Activated T-cell treated with anti-CD3 and anti-CD28 coated beads for 48 hours (primary cell): ENCODE data around the gene KLHL11.
"Not testable (repeated sequence)": the region's sequence is repeated elsewhere in the genome, so short reads cannot be mapped to it uniquely, and the experiment has no call there.

ENCODE experiments used
- DNase-seq: peaks from one replicate; pipeline ENCODE4 v3.0.0-alpha.2; 2020; ENCODE audit warnings: low read depth

Gene KLHL11

GRCh38 chr17:41885733-41886132, 20.5 kb upstream of the KLHL11 start:
- DNase-seq, result no peak

DNA sequence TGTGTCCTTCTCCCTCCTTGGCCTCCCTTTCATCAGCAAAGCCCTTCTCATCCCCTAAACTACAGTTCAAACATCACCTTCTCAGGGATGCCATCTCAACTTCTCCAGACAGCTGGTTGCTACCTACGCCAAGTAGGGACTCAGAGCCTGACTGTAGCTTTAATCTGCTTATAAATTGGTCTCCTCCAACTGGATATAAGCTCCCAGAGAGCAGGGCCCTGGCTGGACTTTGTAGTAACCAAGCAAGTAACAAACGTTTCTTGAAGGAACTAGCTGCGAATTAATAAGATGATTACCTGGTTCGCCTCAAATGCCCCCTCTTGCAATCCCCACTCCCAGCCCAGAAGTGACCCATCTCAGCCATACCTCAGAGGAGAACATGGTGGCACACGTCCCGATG, 17.5 kb upstream of the KLHL11 start:
- DNase-seq, result no peak

- DNase-seq, result no peak
Measured at GRCh38 chr17:41880130-41880529, 14.9 kb upstream of the KLHL11 start.

GRCh38 chr17:41874293-41874670, 9.1 kb upstream of the KLHL11 start:
- DNase-seq, result not testable (repeated sequence)

DNA sequence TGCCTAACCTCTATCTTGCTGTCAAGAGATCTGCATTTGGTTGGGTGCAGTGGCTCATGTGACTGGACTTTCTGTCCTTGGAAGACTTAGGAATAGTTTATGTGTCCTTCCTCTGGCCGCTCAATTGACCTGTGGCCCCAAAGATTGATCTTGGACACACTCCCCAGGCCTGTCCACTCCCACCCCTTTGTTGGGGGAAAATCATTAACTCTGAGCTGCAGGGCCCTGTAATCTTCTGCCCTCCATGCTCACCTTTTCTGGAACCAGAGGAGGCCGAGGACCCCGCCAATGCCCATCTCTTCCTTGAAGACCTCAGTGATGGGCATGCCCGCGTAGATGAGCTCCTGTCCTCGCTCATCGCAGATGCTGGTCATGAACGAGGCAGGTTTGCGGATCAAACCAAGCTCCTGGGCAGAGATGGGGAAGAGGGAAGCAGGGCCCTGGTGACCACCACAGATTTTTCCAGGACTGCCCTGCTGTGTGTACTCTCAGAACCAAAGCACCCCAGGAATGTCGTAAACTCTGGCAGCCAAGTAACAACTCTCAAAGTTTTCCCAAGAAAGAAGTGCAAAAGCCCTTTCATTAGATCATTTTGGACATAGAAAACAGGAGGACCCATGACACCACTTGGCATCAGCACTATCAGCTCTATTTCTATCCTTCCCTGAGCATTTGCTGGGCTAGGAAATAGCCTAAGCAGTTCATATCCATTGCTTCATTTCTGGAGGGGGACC, 8.5 kb upstream of the KLHL11 start:
- no peak for DNase-seq

GRCh38 chr17:41871789-41872188, 6.6 kb upstream of the KLHL11 start:
- DNase-seq, result no peak

DNA sequence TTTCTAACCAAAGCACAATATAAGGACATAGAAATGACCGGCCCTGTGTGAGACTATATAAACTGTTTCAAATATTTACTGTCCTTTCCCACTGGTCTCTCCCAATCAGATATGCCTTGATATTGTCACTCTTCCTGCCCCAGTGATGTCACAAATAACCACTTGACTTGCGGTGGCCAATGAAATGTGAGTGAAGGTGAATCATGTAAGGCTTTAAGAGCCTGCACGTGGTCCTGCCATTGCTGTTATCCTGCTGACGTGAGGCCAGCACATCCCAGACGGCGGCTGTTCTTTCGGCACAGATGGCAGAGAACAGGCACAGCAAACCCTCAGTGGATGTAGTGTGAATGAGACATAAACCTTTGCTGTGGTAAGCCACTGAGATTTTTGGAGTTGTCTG, 5.4 kb upstream of the KLHL11 start:
- no peak for DNase-seq

DNA sequence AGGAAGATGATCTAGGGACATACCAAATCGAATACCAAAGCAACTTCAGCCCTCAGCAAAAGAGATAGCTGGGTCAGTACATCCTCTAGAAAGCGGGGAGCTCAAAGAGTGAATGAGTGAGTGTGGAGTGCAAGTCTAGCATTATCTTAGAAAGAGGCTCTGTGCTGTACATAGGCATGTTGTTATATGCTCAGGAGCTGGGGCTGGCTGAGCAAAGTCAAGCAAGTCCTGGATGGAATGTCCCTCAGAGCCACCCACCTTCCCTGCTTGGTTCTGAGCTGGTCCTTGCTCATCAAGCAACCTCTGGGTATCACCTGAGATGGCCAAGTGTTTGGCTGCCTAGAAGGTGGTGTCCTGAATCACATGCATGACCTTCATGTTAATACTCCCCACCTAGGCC, 4.9 kb upstream of the KLHL11 start:
- DNase-seq, result no peak

- no peak for DNase-seq
Measured at GRCh38 chr17:41869426-41869825, 4.2 kb upstream of the KLHL11 start.

GRCh38 chr17:41868568-41868967, 3.3 kb upstream of the KLHL11 start:
- no peak for DNase-seq

DNA sequence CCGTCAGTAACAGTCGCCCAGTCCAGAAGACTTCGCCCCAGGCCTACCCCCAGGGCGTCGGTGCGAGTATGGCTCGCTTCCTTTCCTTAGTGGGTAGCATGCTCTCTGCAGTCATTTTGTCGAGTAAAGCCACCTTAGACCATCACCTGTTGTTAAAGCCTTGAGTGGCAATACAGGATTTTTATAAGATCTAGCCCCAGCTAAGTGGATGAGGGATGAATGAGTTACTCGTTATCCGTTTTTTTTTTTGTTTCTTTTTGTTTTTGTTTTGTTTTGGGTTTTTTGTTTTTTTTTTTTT, 322 bp upstream of the KLHL11 start:
- no peak for DNase-seq

GRCh38 chr17:41864498-41864835, 756 bp downstream of the KLHL11 start:
- no peak for DNase-seq

- DNase-seq, result peak; percentile 29
Measured at GRCh38 chr17:41863074-41863848, 2.0 kb downstream of the KLHL11 start.

DNA sequence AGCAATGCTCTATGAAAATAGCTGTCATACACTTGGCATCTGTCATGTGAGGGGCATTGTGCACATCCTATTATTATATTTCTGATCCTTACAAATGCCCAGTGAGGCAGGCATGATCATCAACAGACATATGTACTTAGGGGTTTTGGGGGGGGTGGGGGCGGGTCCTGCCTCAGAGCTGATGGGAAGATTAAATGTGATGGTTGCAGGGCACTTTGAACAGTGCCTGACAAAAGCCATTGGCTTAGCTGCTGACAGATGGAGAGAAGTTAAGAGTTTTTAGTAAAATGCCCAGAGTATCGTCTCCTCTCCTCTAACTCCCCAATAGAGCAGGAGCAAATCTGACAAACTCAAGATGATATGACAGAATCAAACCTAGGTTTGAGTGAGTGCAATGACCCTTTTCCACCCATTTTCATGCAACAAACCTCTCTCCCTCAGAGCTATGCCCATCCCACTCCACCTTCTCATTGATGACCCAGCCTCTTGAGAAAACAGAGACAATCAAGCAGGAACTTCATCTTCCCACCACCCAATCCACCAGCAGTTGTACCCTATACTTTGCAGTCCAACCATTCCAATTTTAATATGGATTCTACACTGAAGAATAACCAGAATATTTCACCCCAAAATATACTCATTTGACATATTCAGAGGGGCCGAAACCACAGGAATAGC, 4.8 kb downstream of the KLHL11 start:
- DNase-seq, result no peak

GRCh38 chr17:41851382-41851781, 13.8 kb downstream of the KLHL11 start:
- DNase-seq, result not testable (repeated sequence)

- DNase-seq, result no peak
Measured at GRCh38 chr17:41849251-41849990, 15.8 kb downstream of the KLHL11 start.

DNA sequence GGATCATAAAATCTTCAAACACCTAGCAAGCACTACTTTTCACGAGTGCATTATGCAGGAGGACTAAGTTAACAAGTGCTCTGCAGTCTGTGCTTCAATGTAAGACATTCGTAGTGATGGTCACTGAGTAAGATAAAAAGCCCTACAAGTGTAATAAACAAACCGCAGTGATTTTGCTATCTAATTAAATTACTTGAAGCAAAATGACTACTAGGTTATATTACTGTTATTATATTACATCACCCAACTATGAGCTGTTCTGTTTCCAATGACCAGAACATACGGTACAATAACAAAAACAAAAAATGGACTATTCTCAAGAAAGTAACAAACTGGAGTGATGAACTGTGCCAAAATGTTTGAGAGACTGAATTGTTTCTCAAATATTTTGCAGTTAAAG, 16.4 kb downstream of the KLHL11 start:
- DNase-seq, result no peak

DNA sequence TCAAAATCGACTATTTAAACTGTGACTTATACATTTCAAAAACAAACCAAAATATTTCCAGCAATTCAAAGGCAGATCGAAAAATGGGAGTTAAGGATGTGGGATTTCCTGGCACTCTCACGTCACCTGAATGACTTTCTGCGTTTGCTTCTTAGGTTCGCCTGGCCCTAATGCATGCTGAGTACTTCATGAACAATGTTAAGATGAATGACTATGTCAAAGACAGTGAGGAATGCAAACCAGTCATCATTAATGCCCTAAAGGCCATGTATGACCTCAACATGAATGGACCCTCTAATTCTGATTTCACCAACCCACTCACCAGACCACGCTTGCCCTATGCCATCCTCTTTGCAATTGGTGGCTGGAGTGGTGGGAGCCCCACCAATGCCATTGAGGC, 20.3 kb downstream of the KLHL11 start:
- DNase-seq, result no peak

DNA sequence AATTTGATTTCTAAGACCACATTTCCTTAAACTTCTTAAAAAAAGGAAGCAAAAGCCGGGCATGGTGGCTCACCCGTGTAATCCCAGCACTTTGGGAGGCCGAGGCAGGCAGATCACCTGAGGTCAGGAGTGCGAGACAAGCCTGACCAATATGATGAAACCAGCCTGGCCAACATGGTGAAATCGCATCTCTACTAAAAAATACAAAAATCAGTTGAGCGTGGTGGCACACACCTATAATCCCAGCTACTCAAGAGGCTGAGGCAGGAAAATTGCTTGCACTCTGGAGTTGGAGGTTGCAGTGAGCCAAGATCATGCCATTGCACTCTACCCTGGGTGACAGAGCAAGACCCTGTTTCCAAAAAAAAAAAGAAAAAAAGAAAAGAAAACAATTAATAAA, 24.4 kb downstream of the KLHL11 start:
- not testable (repeated sequence) for DNase-seq

- DNase-seq, result not testable (repeated sequence)
Measured at GRCh38 chr17:41839448-41839847, 25.8 kb downstream of the KLHL11 start.

GRCh38 chr17:41837761-41838538, 27.3 kb downstream of the KLHL11 start, which contains the start of gene KLHL10:
Gene KLHL10, plus strand, starts transcription at chr17:41837825. Its CDS starts 108 bp downstream, at chr17:41837933.
- DNase-seq, result no peak
